GM23248 (cell line): ENCODE measurements around the gene SLC9A9. TPM values are rescaled to one million over a fixed set of nuclear protein-coding genes. Genes with fewer than 3 reads are reported as not detected.

ENCODE experiments used
- DNase-seq: peaks from one replicate; pipeline ENCODE4 v3.0.0-alpha.2; 2015
- H2AFZ ChIP-seq: fragments of 200-600 bp; sonication (generic); 2 replicates; pipeline ENCODE4 v1.6.1; 2016; ENCODE audit warnings: antibody characterized with exemption
- H3F3A ChIP-seq: fragments of 200-600 bp; sonication (generic); 2 replicates; pipeline ENCODE4 v1.6.1; 2016; ENCODE audit warnings: mild to moderate bottlenecking, antibody characterized with exemption, mixed run types; ENCODE audit not compliant: insufficient read depth
- H3K27ac ChIP-seq: fragments of 200-600 bp; sonication (generic); 2 replicates; pipeline ENCODE4 v1.5.1; 2016; ENCODE audit warnings: mild to moderate bottlenecking
- H3K27me3 ChIP-seq: fragments of 200-600 bp; sonication (generic); replicated peaks from 2 replicates; pipeline ENCODE4 v1.6.1; 2016; ENCODE audit warnings: mild to moderate bottlenecking; ENCODE audit not compliant: insufficient read depth
- H3K36me3 ChIP-seq: fragments of 200-600 bp; sonication (generic); 2 replicates; pipeline ENCODE4 v1.6.1; 2016; ENCODE audit warnings: low read depth, mild to moderate bottlenecking
- H3K4me1 ChIP-seq: fragments of 200-600 bp; sonication (generic); 2 replicates; pipeline ENCODE4 v1.6.1; 2016; ENCODE audit warnings: mild to moderate bottlenecking; ENCODE audit not compliant: insufficient read depth
- H3K4me2 ChIP-seq: fragments of 200-600 bp; sonication (generic); one replicate; pipeline ENCODE4 v1.6.1; 2016; ENCODE audit warnings: mild to moderate bottlenecking; ENCODE audit not compliant: unreplicated experiment
- H3K4me3 ChIP-seq: fragments of 200-600 bp; sonication (generic); 2 replicates; pipeline ENCODE4 v1.5.1; 2016; ENCODE audit warnings: mild to moderate bottlenecking
- H3K79me2 ChIP-seq: fragments of 200-600 bp; sonication (generic); 2 replicates; pipeline ENCODE4 v1.6.1; 2016; ENCODE audit warnings: mild to moderate bottlenecking; ENCODE audit not compliant: insufficient read depth
- H3K9ac ChIP-seq: fragments of 200-600 bp; sonication (generic); 2 replicates; pipeline ENCODE4 v1.6.1; 2016; ENCODE audit warnings: mild to moderate bottlenecking
- H3K9me2 ChIP-seq: fragments of 200-600 bp; sonication (generic); 2 replicates; pipeline ENCODE4 v1.6.1; 2016; ENCODE audit warnings: mixed run types, mild to moderate bottlenecking, moderate library complexity; ENCODE audit not compliant: insufficient read depth
- H3K9me3 ChIP-seq: fragments of 200-600 bp; sonication (generic); one replicate; pipeline ENCODE4 v1.6.1; 2017; ENCODE audit warnings: low read depth
- H4K20me1 ChIP-seq: fragments of 200-600 bp; sonication (generic); 2 replicates; pipeline ENCODE4 v1.6.0; 2016; ENCODE audit not compliant: insufficient read depth
- EZH2 ChIP-seq: fragments of 200-600 bp; sonication (generic); IDR thresholded peaks from 2 replicates; pipeline ENCODE4 v1.6.1; 2018; ENCODE audit warnings: antibody characterized with exemption, mild to moderate bottlenecking; ENCODE audit not compliant: insufficient read depth, poor library complexity, severe bottlenecking
- EZH2phosphoT487 ChIP-seq: fragments of 200-600 bp; sonication (generic); IDR thresholded peaks from 2 replicates; pipeline ENCODE4 v1.6.1; 2018; ENCODE audit warnings: antibody characterized with exemption, moderate library complexity, mild to moderate bottlenecking, low read depth; ENCODE audit not compliant: insufficient read depth
- WGBS, 2 experiments: methylation state at CpG; one replicate each; pipeline ENCODE4 v1.1.6; 2015 to 2017; ENCODE audit warnings: low lambda C conversion rate in 2 of 2, low coverage in 1 of 2; ENCODE audit errors: missing lambda C conversion rate in 2 of 2; 5-methylcytosine and 5-hydroxymethylcytosine counted together
- in situ Hi-C: fragments of 300-500 bp; cut with MboI; formaldehyde crosslinking; loops from 2 replicates; pipeline ENCODE4 v1.15.0; 2020
- polyA plus RNA-seq: library from polyadenylated mRNA; unstranded; fragments of >200 nt; fragmentation: Nextera tagmentation; extraction: Ambion mirVana; gene quantifications from 2 replicates; pipeline ENCODE4 v1.2.1, GENCODE V29; 2016
- total RNA-seq: library from RNA; depleted of rRNA; stranded (reverse); fragments of >200 nt; shearing (Covaris generic); gene quantifications from 2 replicates; pipeline ENCODE4 v1.2.3, GENCODE V29; 2014

The SLC9A9 gene
- total and polyA plus RNA-seq, 2 experiments from 2014 or later, result 2.8 to 3.2 TPM

- Histone ChIP-seq H3K27ac (no peak overlapping the region), H3K27me3 (no peaks in the 10 kb centered on the region), H2AFZ (no peak overlapping the region), H3K4me3 (no peak overlapping the region), H3K4me2 (no peak overlapping the region), H4K20me1 (no peaks in the 10 kb centered on the region), H3K9me3 (no peaks in the 10 kb centered on the region), H3K79me2 (no peaks in the 10 kb centered on the region), H3K36me3 (no peaks in the 10 kb centered on the region), H3K9ac (no peak overlapping the region), H3K9me2 (no peaks in the 10 kb centered on the region), H3F3A (no peaks in the 10 kb centered on the region), H3K4me1 (no peaks in the 10 kb centered on the region)
- DNase-seq, result no peak
- no peak for TF ChIP-seq EZH2phosphoT487
- in situ Hi-C loops, result no loop called here
- WGBS, 2 experiments, result 59 to 63% methylated on average over 2 of the region's 2 CpGs
Observed at GRCh38 chr3:143562789-143563188, 285.5 kb downstream of the SLC9A9 start.

GRCh38 chr3:143559296-143559695, 289.0 kb downstream of the SLC9A9 start:
- TF ChIP-seq EZH2 (no peak), EZH2phosphoT487 (no peak)
- H3F3A ChIP-seq, result no peaks in the 10 kb centered on the region
- no peaks in the 10 kb centered on the region for H3K27me3 ChIP-seq
- no peaks in the 10 kb centered on the region for H3K36me3 ChIP-seq
- H2AFZ ChIP-seq, result no peak overlapping the region
- no peak overlapping the region for H3K9ac ChIP-seq
- DNase-seq, result no peak
- WGBS, 2 experiments, result 64 to 81% methylated on average over 3 of the region's 3 CpGs
- H3K9me3 ChIP-seq, result no peaks in the 10 kb centered on the region
- H3K4me1 ChIP-seq, result no peaks in the 10 kb centered on the region
- H3K9me2 ChIP-seq, result no peaks in the 10 kb centered on the region
- no peak overlapping the region for H3K4me3 ChIP-seq
- H3K27ac ChIP-seq, result no peak overlapping the region
- no peak overlapping the region for H3K4me2 ChIP-seq
- H3K79me2 ChIP-seq, result no peaks in the 10 kb centered on the region
- H4K20me1 ChIP-seq, result no peaks in the 10 kb centered on the region
- in situ Hi-C loops, result no loop called here

GRCh38 chr3:143552851-143553250, 295.4 kb downstream of the SLC9A9 start:
- no peak overlapping the region for H2AFZ ChIP-seq
- TF ChIP-seq EZH2phosphoT487, result no peak
- TF ChIP-seq EZH2, result no peak
- no peaks in the 10 kb centered on the region for H3K9me2 ChIP-seq
- H3K27ac ChIP-seq, result no peak overlapping the region
- H3K27me3 ChIP-seq, result no peaks in the 10 kb centered on the region
- H3K9ac ChIP-seq, result no peak overlapping the region
- H3K4me1 ChIP-seq, result no peaks in the 10 kb centered on the region
- no peaks in the 10 kb centered on the region for H3K36me3 ChIP-seq
- no peak overlapping the region for H3K4me2 ChIP-seq
- no peaks in the 10 kb centered on the region for H4K20me1 ChIP-seq
- H3K4me3 ChIP-seq, result no peak overlapping the region
- H3K9me3 ChIP-seq, result no peaks in the 10 kb centered on the region
- no peaks in the 10 kb centered on the region for H3F3A ChIP-seq
- no peaks in the 10 kb centered on the region for H3K79me2 ChIP-seq
- no peak for DNase-seq
- in situ Hi-C loops, result no loop called here
- 80 to 89% methylated on average over 3 of the region's 3 CpGs for whole genome bisulfite sequencing, 2 experiments

- H2AFZ ChIP-seq, result no peak overlapping the region
- no peaks in the 10 kb centered on the region for H3F3A ChIP-seq
- no peaks in the 10 kb centered on the region for H4K20me1 ChIP-seq
- WGBS, 2 experiments, result 51 to 61% methylated on average over 2 of the region's 2 CpGs
- no peaks in the 10 kb centered on the region for H3K27me3 ChIP-seq
- H3K79me2 ChIP-seq, result no peaks in the 10 kb centered on the region
- in situ Hi-C loops, result no loop called here
- no peak overlapping the region for H3K9ac ChIP-seq
- H3K4me1 ChIP-seq, result no peaks in the 10 kb centered on the region
- no peak for DNase-seq
- no peaks in the 10 kb centered on the region for H3K9me2 ChIP-seq
- H3K27ac ChIP-seq, result no peak overlapping the region
- TF ChIP-seq EZH2 (no peak), EZH2phosphoT487 (no peak)
- no peak overlapping the region for H3K4me2 ChIP-seq
- H3K4me3 ChIP-seq, result no peak overlapping the region
- no peaks in the 10 kb centered on the region for H3K9me3 ChIP-seq
- H3K36me3 ChIP-seq, result no peaks in the 10 kb centered on the region
Observed at GRCh38 chr3:143551761-143552160, 296.5 kb downstream of the SLC9A9 start.

GRCh38 chr3:143548861-143549497, 299.3 kb downstream of the SLC9A9 start:
- H3K9ac ChIP-seq, result no peak overlapping the region
- TF ChIP-seq EZH2phosphoT487 (no peak), EZH2 (no peak)
- no peak overlapping the region for H3K4me2 ChIP-seq
- no peaks in the 10 kb centered on the region for H3F3A ChIP-seq
- no peak overlapping the region for H3K27ac ChIP-seq
- H4K20me1 ChIP-seq, result no peaks in the 10 kb centered on the region
- in situ Hi-C loops, result no loop called here
- DNase-seq, result no peak
- WGBS, 2 experiments, result 90 to 100% methylated on average over 2 of the region's 2 CpGs
- H3K9me2 ChIP-seq, result no peaks in the 10 kb centered on the region
- no peaks in the 10 kb centered on the region for H3K79me2 ChIP-seq
- no peak overlapping the region for H2AFZ ChIP-seq
- H3K4me1 ChIP-seq, result no peaks in the 10 kb centered on the region
- no peaks in the 10 kb centered on the region for H3K36me3 ChIP-seq
- H3K27me3 ChIP-seq, result no peaks in the 10 kb centered on the region
- H3K4me3 ChIP-seq, result no peak overlapping the region
- H3K9me3 ChIP-seq, result no peaks in the 10 kb centered on the region
